Activated CD4-positive, alpha-beta T cell treated with anti-CD3 and anti-CD28 coated beads, Interleukin-2, amount 10 ng/mL, durations not matched to agents 7 days and 5 days (primary cell): ENCODE data around the gene STOML3. TPM values are rescaled to one million over a fixed set of nuclear protein-coding genes. Genes with fewer than 3 reads are reported as not detected.

Experiments
- CTCF ChIA-PET: fragments of 350-600 bp; sonication (Branson Sonifier 250); formaldehyde crosslinking; loops from one replicate; lab custom pipeline; 2021; ENCODE audit warnings: antibody characterized with exemption; lab: Charles Lee
- POLR2A ChIA-PET: fragments of 350-600 bp; sonication (Branson Sonifier 250); formaldehyde crosslinking; loops from one replicate; lab custom pipeline; 2021; ENCODE audit warnings: antibody characterized with exemption; lab: Charles Lee
- DNase-seq: peaks from one replicate; pipeline ENCODE4 v3.0.0-alpha.2; 2020
- H3K27ac Mint-ChIP-seq: one replicate; pipeline ENCODE4 v1.8.0; 2021; ENCODE audit warnings: mild to moderate bottlenecking, moderate library complexity, mixed read lengths
- H3K27me3 Mint-ChIP-seq: one replicate; pipeline ENCODE4 v1.8.0; 2021; ENCODE audit warnings: mixed read lengths
- H3K36me3 Mint-ChIP-seq: one replicate; pipeline ENCODE4 v1.8.0; 2021; ENCODE audit warnings: low read depth, mixed read lengths
- H3K4me1 Mint-ChIP-seq: one replicate; pipeline ENCODE4 v1.8.0; 2021; ENCODE audit warnings: mixed read lengths
- H3K4me3 Mint-ChIP-seq: one replicate; pipeline ENCODE4 v1.8.0; 2021; ENCODE audit warnings: mild to moderate bottlenecking, moderate library complexity, mixed read lengths
- H3K9me3 Mint-ChIP-seq: one replicate; pipeline ENCODE4 v1.8.0; 2021; ENCODE audit warnings: mixed read lengths
- total RNA-seq, 2 experiments: library from RNA; stranded (reverse); gene quantifications; one replicate each; pipeline ENCODE4 v1.2.3, GENCODE V29; 2021

STOML3 gene
- total RNA-seq, 2 experiments from 2014 or later: not detected

DNA sequence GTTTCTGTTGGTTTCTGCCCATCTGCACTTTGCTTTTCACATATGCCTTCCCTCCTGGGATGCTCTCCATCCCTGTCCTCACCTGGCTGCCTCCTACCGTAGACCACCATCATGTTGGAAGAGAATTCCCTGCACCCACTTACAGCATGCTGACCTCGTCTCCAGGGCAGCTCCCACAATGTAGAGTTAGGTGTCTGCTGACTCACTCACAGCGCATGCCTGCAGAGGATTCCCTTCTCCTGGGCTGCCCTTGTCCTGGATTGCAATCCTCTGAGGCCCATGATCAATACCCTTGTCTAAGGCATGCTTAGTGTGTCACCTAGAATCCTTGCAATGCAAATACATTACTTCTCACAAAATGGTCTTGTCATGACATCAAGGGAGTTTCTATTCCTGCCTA, 43.6 kb downstream of the STOML3 start:
- no peaks in the 10 kb centered on the region for H3K27me3 Mint-ChIP-seq
- no peak for DNase-seq
- CTCF ChIA-PET: no interaction called here
- no peaks in the 10 kb centered on the region for H3K4me1 Mint-ChIP-seq
- H3K9me3 Mint-ChIP-seq: no peaks in the 10 kb centered on the region
- no peaks in the 10 kb centered on the region for H3K36me3 Mint-ChIP-seq
- no peak overlapping the region for H3K4me3 Mint-ChIP-seq
- H3K27ac Mint-ChIP-seq: no peak overlapping the region
- POLR2A ChIA-PET: no interaction called here

DNA sequence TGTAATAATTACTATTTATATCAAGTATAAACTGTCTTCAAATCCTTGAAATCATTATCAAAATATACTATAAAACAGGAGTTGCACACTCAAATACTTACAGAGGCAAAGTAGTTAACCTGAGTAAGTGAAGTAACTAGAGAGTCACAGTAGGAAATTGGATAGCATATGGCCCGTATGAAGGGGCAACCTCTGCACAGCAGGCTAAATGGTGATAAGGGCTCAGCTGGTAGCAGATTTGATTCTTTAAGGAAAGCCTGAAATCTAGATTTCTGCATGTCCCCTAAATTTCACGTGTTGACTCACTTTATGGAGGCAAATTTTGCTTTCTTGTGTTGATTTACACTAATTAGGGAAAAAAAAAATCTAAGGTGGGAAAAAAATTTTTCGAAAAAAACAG, 46.4 kb downstream of the STOML3 start:
- ChIA-PET CTCF (no interaction called here), POLR2A (no interaction called here)
- no peak overlapping the region for H3K27ac Mint-ChIP-seq
- DNase-seq: no peak
- H3K27me3 Mint-ChIP-seq: no peaks in the 10 kb centered on the region
- no peaks in the 10 kb centered on the region for H3K9me3 Mint-ChIP-seq
- no peak overlapping the region for H3K4me3 Mint-ChIP-seq
- H3K36me3 Mint-ChIP-seq: no peaks in the 10 kb centered on the region
- no peaks in the 10 kb centered on the region for H3K4me1 Mint-ChIP-seq

DNA sequence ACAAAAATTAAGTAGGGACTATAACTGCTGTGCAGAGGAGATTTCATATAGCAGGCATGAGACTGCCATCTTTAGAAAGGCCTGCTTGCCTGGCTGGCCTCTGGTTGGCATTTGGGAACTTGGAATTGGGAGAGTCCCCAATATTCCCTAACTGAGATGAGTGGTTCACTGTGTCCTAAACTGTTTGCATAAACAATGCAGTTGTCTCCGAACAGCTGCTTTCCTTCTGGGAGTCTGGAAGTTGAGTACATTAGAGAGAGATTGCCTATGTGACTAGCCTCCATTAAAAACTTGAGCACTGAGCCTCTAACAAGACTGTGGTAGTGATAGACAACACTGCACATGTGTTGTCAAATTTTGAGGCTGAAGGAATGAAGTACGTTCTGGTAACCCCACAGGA, 47.4 kb downstream of the STOML3 start:
- POLR2A ChIA-PET: no interaction called here
- DNase-seq: no peak
- Mint-ChIP-seq H3K27me3 (no peaks in the 10 kb centered on the region), H3K36me3 (no peaks in the 10 kb centered on the region), H3K4me3 (no peak overlapping the region), H3K4me1 (no peaks in the 10 kb centered on the region), H3K9me3 (no peaks in the 10 kb centered on the region), H3K27ac (no peak overlapping the region)
- CTCF ChIA-PET: no interaction called here

DNA sequence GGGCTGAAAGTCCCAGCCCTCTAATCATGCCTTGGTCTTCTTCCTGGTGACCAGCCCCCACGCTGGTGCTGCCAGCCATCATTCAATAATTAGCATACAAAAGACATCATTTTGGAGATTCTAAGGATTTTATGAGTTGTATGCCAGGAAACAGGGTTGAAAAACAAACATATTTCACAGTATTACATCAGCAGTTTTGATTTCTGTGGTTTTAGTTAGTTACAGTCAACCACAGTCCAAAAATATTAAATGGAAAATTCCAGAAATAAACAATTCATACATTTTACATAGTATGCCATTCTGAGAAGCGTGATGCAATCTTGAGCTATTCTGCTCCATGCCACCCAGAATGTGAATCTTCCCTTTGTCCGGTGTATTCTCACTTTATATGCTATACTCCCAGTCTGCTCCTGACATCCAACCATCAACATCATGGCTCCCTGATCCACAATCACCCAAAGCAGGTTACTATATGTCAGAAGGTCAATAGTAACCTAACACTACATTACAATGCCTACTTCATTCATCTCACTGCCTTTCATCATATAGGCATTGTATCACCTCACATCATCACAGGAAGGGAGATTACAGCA, 49.2 kb downstream of the STOML3 start:
- Mint-ChIP-seq H3K36me3 (no peaks in the 10 kb centered on the region), H3K4me3 (no peak overlapping the region), H3K27me3 (no peaks in the 10 kb centered on the region), H3K4me1 (no peaks in the 10 kb centered on the region), H3K27ac (no peak overlapping the region), H3K9me3 (no peaks in the 10 kb centered on the region)
- ChIA-PET CTCF (no interaction called here), POLR2A (no interaction called here)
- no peak for DNase-seq

DNA sequence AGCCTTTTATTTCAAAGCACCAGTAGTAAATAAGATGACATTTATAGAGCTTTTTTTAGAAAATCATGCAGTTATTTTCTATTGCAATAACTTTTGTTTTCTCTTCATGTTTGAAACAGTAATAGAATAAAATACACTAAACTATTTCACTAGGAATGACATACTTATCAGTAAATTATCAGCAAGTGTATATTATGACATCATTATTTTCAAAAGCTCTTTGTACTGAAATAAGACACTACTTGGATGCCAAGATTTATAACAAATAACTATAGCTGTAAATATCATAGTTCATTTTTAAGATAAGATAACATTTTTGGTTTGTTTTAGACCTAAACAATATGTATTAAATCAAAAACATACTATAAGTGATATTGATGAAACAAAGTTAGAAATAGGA, 56.8 kb downstream of the STOML3 start:
- Mint-ChIP-seq H3K27me3 (peaks cover 5% of the 10 kb centered on the region), H3K36me3 (no peaks in the 10 kb centered on the region), H3K27ac (no peak overlapping the region), H3K4me1 (no peaks in the 10 kb centered on the region), H3K9me3 (no peaks in the 10 kb centered on the region), H3K4me3 (no peak overlapping the region)
- ChIA-PET POLR2A (no interaction called here), CTCF (interaction anchor here (0.8 kb wide), 1 partner anchor 12 kb away, joined by 3 read pairs; no protein-coding TSS in a partner anchor)
- DNase-seq: no peak

DNA sequence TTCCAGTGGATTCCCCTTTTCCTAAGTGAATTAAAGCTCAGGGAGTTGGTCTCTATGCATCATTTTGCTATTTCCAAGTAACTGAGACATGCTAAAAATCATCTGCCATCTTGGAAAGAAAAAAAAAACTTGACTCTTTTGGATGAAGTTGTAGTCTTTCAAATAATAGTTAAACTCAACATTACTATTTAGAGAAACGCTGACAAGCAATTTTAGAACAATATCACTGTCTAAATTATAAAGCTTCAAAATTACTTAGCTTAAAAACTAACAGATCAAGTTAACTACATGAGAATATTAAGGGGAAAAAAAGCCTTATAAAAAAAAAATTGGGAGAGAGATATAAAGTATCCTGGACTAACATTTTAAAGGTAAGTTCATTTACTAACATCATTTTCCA, 68.5 kb downstream of the STOML3 start:
- DNase-seq: no peak
- Mint-ChIP-seq H3K4me3 (no peak overlapping the region), H3K4me1 (no peaks in the 10 kb centered on the region), H3K27me3 (peaks cover 15% of the 10 kb centered on the region), H3K36me3 (no peaks in the 10 kb centered on the region), H3K27ac (no peak overlapping the region), H3K9me3 (no peaks in the 10 kb centered on the region)
- POLR2A ChIA-PET: no interaction called here
- CTCF ChIA-PET: interaction anchor here (1.0 kb wide), 1 partner anchor 12 kb away, joined by 3 read pairs; no protein-coding TSS in a partner anchor

DNA sequence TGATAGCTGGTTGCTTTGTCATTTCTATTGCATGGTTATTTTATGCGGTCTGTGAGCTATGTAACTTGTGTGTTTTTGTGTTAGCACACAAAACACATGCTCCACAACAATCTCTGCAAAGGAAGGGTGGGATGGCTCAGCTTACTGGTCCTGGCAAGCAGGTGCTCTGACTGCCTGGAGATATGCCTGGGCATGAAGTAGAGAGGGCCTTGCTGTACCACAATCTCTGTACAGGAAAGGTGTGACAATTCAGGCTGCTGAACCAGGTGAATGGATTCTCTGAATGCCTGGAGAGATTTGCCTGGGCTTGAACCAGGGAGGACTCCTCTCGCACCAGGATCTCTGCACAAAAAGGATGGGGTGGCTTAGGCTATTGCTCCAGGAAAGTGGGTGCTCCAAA, 69.5 kb downstream of the STOML3 start:
- no peak overlapping the region for H3K4me3 Mint-ChIP-seq
- H3K9me3 Mint-ChIP-seq: no peaks in the 10 kb centered on the region
- H3K27me3 Mint-ChIP-seq: peaks cover 12% of the 10 kb centered on the region
- ChIA-PET CTCF (interaction anchor here (1.0 kb wide), 1 partner anchor 13 kb away, joined by 3 read pairs; no protein-coding TSS in a partner anchor), POLR2A (no interaction called here)
- DNase-seq: no peak
- H3K4me1 Mint-ChIP-seq: no peaks in the 10 kb centered on the region
- no peak overlapping the region for H3K27ac Mint-ChIP-seq
- H3K36me3 Mint-ChIP-seq: no peaks in the 10 kb centered on the region

Other genes with a start within 250 kb of the STOML3 start
- gene PROSER1, start 47.3 kb upstream of the STOML3 start, total RNA-seq: 10 to 100 TPM; 47.3 to 51.2 TPM
- gene NHLRC3, start 47.6 kb upstream of the STOML3 start, total RNA-seq: 10 to 100 TPM; 18.4 to 20.4 TPM